ENCODE results near the gene GABRD. TPM values are rescaled to one million over a fixed set of nuclear protein-coding genes. Genes with fewer than 3 reads are reported as not detected.

The GABRD gene
- total and polyA plus RNA-seq, 2 of the 13 experiments (the other 11 are each of a cell fraction or from before 2014, with no cell fraction given) = not detected

DNA sequence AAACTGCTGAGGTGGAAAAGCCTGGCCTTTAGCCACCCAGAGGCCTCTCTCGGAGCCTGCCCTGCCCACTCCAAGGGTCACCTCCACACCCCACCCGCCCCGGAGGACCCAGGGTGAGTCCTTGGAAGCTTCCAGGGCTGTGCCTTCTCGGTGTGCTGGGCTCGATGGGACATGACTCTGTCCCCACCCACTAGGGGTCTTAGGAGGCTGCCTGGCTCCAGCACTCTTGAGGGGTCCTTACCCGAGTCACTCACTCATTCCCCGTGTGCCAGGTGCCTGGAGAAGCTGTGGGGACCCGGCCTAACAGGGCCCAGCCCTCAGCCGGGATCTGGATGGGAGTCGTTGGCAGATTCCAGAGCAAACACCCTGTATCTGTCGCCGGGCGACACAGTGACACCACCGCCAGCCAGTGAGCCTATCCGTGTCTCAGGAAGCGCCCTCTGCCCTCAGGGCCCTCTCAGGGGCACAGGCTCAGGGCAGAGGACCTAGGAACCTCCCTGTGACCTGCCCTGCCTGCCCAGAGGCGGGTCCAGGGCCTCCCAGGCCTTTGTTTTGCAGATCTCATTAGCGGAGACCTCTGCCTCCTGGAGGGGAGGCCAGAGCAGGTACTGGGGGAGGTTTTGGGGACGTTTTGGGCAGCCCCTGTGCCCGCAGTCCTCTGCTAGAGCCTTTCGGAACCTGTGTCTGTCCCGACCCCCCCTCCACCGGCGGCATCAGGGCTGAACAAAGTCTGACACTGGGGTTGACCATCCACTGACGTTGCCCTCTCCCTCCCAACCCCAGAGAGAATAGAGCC lies 28.0 kb downstream of the GABRD start (continued):
- TF ChIP-seq, protein P1, sequence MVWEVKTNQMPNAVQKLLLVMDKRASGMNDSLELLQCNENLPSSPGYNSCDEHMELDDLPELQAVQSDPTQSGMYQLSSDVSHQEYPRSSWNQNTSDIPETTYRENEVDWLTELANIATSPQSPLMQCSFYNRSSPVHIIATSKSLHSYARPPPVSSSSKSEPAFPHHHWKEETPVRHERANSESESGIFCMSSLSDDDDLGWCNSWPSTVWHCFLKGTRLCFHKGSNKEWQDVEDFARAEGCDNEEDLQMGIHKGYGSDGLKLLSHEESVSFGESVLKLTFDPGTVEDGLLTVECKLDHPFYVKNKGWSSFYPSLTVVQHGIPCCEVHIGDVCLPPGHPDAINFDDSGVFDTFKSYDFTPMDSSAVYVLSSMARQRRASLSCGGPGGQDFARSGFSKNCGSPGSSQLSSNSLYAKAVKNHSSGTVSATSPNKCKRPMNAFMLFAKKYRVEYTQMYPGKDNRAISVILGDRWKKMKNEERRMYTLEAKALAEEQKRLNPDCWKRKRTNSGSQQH (CRISPR knock-in tag; IDR thresholded peaks at IDR 0.05; ENCODE audit: low read depth) = no peak
- peak; percentile 29; the same call in 1 of the 2 replicates for TF ChIP-seq CTCF (CRISPR knock-in tag; IDR thresholded peaks at IDR 0.05)
- TF ChIP-seq, protein P2, sequence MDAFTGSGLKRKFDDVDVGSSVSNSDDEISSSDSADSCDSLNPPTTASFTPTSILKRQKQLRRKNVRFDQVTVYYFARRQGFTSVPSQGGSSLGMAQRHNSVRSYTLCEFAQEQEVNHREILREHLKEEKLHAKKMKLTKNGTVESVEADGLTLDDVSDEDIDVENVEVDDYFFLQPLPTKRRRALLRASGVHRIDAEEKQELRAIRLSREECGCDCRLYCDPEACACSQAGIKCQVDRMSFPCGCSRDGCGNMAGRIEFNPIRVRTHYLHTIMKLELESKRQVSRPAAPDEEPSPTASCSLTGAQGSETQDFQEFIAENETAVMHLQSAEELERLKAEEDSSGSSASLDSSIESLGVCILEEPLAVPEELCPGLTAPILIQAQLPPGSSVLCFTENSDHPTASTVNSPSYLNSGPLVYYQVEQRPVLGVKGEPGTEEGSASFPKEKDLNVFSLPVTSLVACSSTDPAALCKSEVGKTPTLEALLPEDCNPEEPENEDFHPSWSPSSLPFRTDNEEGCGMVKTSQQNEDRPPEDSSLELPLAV (CRISPR knock-in tag; conservative IDR thresholded peaks at IDR 0.05; ENCODE audit: low read depth) = no peak
- TF ChIP-seq AFF4 (CRISPR knock-in tag; IDR thresholded peaks at IDR 0.05) = 0 out of 2 replicates have a peak, but pooled peaks have one; percentile 54
- TF ChIP-seq FOXA3 (CRISPR knock-in tag; IDR thresholded peaks at IDR 0.05) = no peak; the same call in 1 of the 2 replicates
- no peak for TF ChIP-seq ZKSCAN1 (IDR thresholded peaks at IDR 0.05; ENCODE audit: low read length)
- no peak for TF ChIP-seq HOMEZ (CRISPR knock-in tag; IDR thresholded peaks at IDR 0.05; ENCODE audit: low read depth)
- TF ChIP-seq, protein P3, sequence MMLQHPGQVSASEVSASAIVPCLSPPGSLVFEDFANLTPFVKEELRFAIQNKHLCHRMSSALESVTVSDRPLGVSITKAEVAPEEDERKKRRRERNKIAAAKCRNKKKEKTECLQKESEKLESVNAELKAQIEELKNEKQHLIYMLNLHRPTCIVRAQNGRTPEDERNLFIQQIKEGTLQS (CRISPR knock-in tag; IDR thresholded peaks at IDR 0.05) = no peak
- TF ChIP-seq POLR2AphosphoS5 (IDR thresholded peaks at IDR 0.05; ENCODE audit: low read depth, low read length) = 0 out of 2 replicates have a peak, but pooled peaks have one; percentile 46
- TF ChIP-seq SKIL (CRISPR knock-in tag; IDR thresholded peaks at IDR 0.05; ENCODE audit: borderline replicate concordance) = peak; percentile 71
- no peak for TF ChIP-seq THYN1 (CRISPR knock-in tag; IDR thresholded peaks at IDR 0.05; ENCODE audit: borderline replicate concordance, low read depth)
- TF ChIP-seq, protein P4, sequence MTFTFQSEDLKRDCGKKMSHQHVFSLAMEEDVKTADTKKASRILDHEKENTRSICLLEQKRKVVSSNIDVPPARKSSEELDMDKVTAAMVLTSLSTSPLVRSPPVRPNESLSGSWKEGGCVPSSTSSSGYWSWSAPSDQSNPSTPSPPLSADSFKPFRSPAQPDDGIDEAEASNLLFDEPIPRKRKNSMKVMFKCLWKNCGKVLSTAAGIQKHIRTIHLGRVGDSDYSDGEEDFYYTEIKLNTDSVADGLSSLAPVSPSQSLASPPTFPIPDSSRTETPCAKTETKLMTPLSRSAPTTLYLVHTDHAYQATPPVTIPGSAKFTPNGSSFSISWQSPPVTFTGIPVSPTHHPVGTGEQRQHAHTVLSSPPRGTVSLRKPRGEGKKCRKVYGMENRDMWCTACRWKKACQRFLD (CRISPR knock-in tag; IDR thresholded peaks at IDR 0.05; ENCODE audit: borderline replicate concordance) = no peak

All from HepG2 (cell line).